Mucosa of descending colon (tissue), 3 donors: ENCODE results near the gene BARHL2. TPM values are rescaled to one million over a fixed set of nuclear protein-coding genes. Genes with fewer than 3 reads are reported as not detected.

ENCODE experiments used
- ATAC-seq: fragments of 200-7000 bp; cut with Tn5 transposase; one replicate; pipeline ENCODE4 v1.9.1; 2020; ENCODE audit warnings: mild to moderate bottlenecking, moderate library complexity
- DNase-seq, 3 donors: peaks; one replicate each; pipeline ENCODE4 v3.0.0-alpha.2; 2020
- H3K36me3 ChIP-seq: fragments of 200-600 bp; one replicate; pipeline ENCODE4 v1.8.0; 2021; ENCODE audit warnings: low read depth, mild to moderate bottlenecking
- H3K4me1 ChIP-seq: fragments of 200-600 bp; one replicate; pipeline ENCODE4 v1.8.0; 2021; ENCODE audit warnings: low read depth, mild to moderate bottlenecking
- H3K4me3 ChIP-seq: fragments of 200-600 bp; one replicate; pipeline ENCODE4 v1.8.0; 2021; ENCODE audit warnings: mild to moderate bottlenecking
- H3K9me3 ChIP-seq: fragments of 200-600 bp; one replicate; pipeline ENCODE4 v1.8.0; 2021; ENCODE audit warnings: mild to moderate bottlenecking
- intact Hi-C, 2 donors: fragments of 100-400 bp; cut with DNase I in 1 of 2; cut with micrococcal nuclease in 1 of 2; formaldehyde crosslinking; loops; one replicate each; pipeline versions ENCODE4 v1.11.0 to v1.11.1; 2022; cut with DNase I, micrococcal nuclease
- total RNA-seq, 3 donors: library from RNA; stranded (reverse); fragmentation: NEBNext Ultra II Directional in 2 of 3; extraction: Animal tissue kit (Norgen Biotek cat#: 25700) in 2 of 3; gene quantifications; one replicate each; pipeline versions ENCODE4 v1.2.1 to v1.2.4, GENCODE V29; 2021 to 2023
- TF ChIP-seq, protein P1 (sequence below): fragments of 200-600 bp; IDR thresholded peaks from one replicate; pipeline ENCODE4 v1.8.0; 2022; ENCODE audit warnings: antibody characterized with exemption, mild to moderate bottlenecking
- donor health status: DM: no; HTN: no; CAD: no; lungs with moderate emphysema.
- donor health status: DM: no; HTN: no; CAD: no.
- donor health status: DM: no; HTN: yes; CAD: no.

BARHL2 gene
- total RNA-seq, 3 donors from 2014 or later = not detected

DNA sequence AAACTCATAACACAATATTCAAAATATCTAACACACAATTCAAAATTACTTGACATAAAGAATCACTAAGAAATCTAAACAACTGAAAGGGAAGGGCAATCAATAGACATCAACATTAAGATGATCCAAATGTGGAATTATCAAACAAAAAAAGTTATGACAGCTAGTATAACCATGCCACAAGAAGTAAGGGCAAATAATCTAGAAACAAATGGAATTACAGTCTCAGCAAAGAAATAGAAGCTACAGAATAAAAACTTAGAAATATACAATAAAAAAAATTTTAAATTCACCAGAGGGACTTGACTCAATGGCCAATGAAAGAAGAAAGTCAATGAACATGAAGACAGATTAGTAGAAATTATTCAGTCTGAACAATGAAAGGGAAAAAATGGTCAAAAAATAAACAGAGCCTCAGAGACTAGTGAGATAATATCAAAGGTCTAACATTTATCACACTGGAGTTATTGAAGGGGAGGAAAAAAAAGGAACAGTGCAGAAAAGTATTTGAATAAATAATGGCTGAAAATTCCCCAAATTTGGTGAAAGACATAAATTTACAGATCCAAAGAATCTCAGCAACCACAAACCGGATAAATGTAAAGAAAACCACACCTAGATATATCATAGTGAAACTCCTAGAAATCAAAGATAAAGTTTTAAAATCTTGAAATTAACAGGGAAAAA is 41.8 kb downstream of the BARHL2 start:
- intact Hi-C loops = no loop called here
- H3K9me3 ChIP-seq = peaks cover 13% of the 10 kb centered on the region
- no peaks in the 10 kb centered on the region for H3K4me1 ChIP-seq
- DNase-seq (no peak), ATAC-seq (no peak)
- H3K4me3 ChIP-seq = no peak overlapping the region
- TF ChIP-seq, protein P1, sequence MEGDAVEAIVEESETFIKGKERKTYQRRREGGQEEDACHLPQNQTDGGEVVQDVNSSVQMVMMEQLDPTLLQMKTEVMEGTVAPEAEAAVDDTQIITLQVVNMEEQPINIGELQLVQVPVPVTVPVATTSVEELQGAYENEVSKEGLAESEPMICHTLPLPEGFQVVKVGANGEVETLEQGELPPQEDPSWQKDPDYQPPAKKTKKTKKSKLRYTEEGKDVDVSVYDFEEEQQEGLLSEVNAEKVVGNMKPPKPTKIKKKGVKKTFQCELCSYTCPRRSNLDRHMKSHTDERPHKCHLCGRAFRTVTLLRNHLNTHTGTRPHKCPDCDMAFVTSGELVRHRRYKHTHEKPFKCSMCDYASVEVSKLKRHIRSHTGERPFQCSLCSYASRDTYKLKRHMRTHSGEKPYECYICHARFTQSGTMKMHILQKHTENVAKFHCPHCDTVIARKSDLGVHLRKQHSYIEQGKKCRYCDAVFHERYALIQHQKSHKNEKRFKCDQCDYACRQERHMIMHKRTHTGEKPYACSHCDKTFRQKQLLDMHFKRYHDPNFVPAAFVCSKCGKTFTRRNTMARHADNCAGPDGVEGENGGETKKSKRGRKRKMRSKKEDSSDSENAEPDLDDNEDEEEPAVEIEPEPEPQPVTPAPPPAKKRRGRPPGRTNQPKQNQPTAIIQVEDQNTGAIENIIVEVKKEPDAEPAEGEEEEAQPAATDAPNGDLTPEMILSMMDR = no peak
- no peaks in the 10 kb centered on the region for H3K36me3 ChIP-seq

DNA sequence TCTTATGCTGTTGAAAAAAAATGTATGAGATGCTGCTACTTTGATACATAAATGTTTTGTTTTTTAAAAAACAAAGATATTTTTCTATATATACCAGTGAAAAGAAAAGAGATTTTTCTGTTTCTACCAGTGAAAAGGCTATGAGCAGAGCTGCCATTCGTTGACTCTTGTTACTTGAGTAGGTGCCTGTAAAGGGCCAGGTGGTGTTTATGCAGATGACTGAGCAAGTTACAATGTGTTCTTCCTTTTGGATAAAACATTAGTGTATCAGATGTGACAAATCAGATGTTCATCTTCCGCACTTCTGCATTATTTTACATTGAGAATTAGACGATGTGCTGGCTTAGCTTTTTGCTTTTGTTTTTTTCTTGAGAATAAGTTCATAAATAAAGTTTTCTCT is 45.4 kb downstream of the BARHL2 start:
- H3K4me3 ChIP-seq = no peak overlapping the region
- intact Hi-C loops = no loop called here
- ATAC-seq (no peak), DNase-seq (no peak)
- TF ChIP-seq, protein P1 = no peak
- H3K9me3 ChIP-seq = peaks cover 13% of the 10 kb centered on the region
- H3K36me3 ChIP-seq = no peaks in the 10 kb centered on the region
- H3K4me1 ChIP-seq = no peaks in the 10 kb centered on the region

GRCh38 chr1:90671251-90671650 is 45.9 kb downstream of the BARHL2 start:
- H3K4me3 ChIP-seq = no peak overlapping the region
- TF ChIP-seq, protein P1 = no peak
- intact Hi-C loops = no loop called here
- ATAC-seq (no peak), DNase-seq (no peak)
- H3K9me3 ChIP-seq = peaks cover 13% of the 10 kb centered on the region
- H3K4me1 ChIP-seq = no peaks in the 10 kb centered on the region
- H3K36me3 ChIP-seq = no peaks in the 10 kb centered on the region
